H9 (cell line): ENCODE data around the gene KIAA1671. TPM values are rescaled to one million over a fixed set of nuclear protein-coding genes. Genes with fewer than 3 reads are reported as not detected.

Experiments
- DNase-seq: peaks from one replicate; pipeline ENCODE4 v3.0.0-alpha.2; 2017
- H2AFZ ChIP-seq: one replicate; pipeline ENCODE4 v1.6.1; 2013; ENCODE audit warnings: mild to moderate bottlenecking, low read length, control low read depth, moderate library complexity
- H2AK5ac ChIP-seq: 2 replicates; pipeline ENCODE4 v1.6.1; 2013; ENCODE audit warnings: low read length, control low read depth, mixed read lengths; ENCODE audit not compliant: insufficient read length
- H2BK120ac ChIP-seq: one replicate; pipeline ENCODE4 v1.6.1; 2013; ENCODE audit warnings: low read depth, mild to moderate bottlenecking, low read length, control low read depth, inconsistent platforms; ENCODE audit not compliant: poor library complexity, severe bottlenecking
- H2BK12ac ChIP-seq: 2 replicates; pipeline ENCODE4 v1.6.1; 2013; ENCODE audit warnings: low read length, control low read depth, mixed read lengths, low read depth; ENCODE audit not compliant: insufficient read length
- H2BK15ac ChIP-seq: 2 replicates; pipeline ENCODE4 v1.6.1; 2013; ENCODE audit warnings: low read depth, low read length, control low read depth
- H2BK20ac ChIP-seq: one replicate; pipeline ENCODE4 v1.6.1; 2013; ENCODE audit warnings: low read depth, mild to moderate bottlenecking, low read length, control low read depth, inconsistent platforms; ENCODE audit not compliant: poor library complexity, severe bottlenecking
- H2BK5ac ChIP-seq: 2 replicates; pipeline ENCODE4 v1.6.1; 2013; ENCODE audit warnings: low read length, control low read depth, mixed read lengths; ENCODE audit not compliant: insufficient read length
- H3K14ac ChIP-seq: 2 replicates; pipeline ENCODE4 v1.6.1; 2013; ENCODE audit warnings: low read length, control low read depth; ENCODE audit not compliant: insufficient read depth
- H3K18ac ChIP-seq: 2 replicates; pipeline ENCODE4 v1.6.1; 2013; ENCODE audit warnings: low read depth, mild to moderate bottlenecking, mixed read lengths, low read length, control low read depth; ENCODE audit not compliant: insufficient read length
- H3K23ac ChIP-seq: 2 replicates; pipeline ENCODE4 v1.6.1; 2013; ENCODE audit warnings: low read length, control low read depth, mixed read lengths, low read depth; ENCODE audit not compliant: insufficient read length
- H3K23me2 ChIP-seq: 2 replicates; pipeline ENCODE4 v1.6.1; 2013; ENCODE audit warnings: low read depth, mild to moderate bottlenecking, mixed read lengths, low read length, control low read depth; ENCODE audit not compliant: insufficient read length, poor library complexity, severe bottlenecking
- H3K27ac ChIP-seq: 2 replicates; pipeline ENCODE4 v1.5.1; 2013; ENCODE audit warnings: low read length, control low read depth, mixed read lengths, low read depth; ENCODE audit not compliant: insufficient read length
- H3K27me3 ChIP-seq: 2 replicates; pipeline ENCODE4 v1.6.1; 2013; ENCODE audit warnings: low read length, control low read depth, inconsistent platforms; ENCODE audit not compliant: insufficient read depth
- H3K4ac ChIP-seq: 2 replicates; pipeline ENCODE4 v1.6.1; 2013; ENCODE audit warnings: low read depth, mild to moderate bottlenecking, control low read depth, inconsistent platforms, low read length, moderate library complexity
- H3K4me1 ChIP-seq: 2 replicates; pipeline ENCODE4 v1.6.1; 2013; ENCODE audit warnings: low read length, control low read depth, inconsistent platforms; ENCODE audit not compliant: insufficient read depth
- H3K4me2 ChIP-seq: 2 replicates; pipeline ENCODE4 v1.6.1; 2013; ENCODE audit warnings: low read length, control low read depth, mixed read lengths; ENCODE audit not compliant: insufficient read length, insufficient read depth
- H3K56ac ChIP-seq: 2 replicates; pipeline ENCODE4 v1.6.1; 2013; ENCODE audit warnings: low read depth, mild to moderate bottlenecking, mixed read lengths, low read length, control low read depth; ENCODE audit not compliant: insufficient read length
- H3K79me1 ChIP-seq: 2 replicates; pipeline ENCODE4 v1.6.1; 2013; ENCODE audit warnings: low read depth, mild to moderate bottlenecking, moderate library complexity, low read length, control low read depth, inconsistent platforms; ENCODE audit not compliant: insufficient read depth, poor library complexity, severe bottlenecking
- H3K79me2 ChIP-seq: 2 replicates; pipeline ENCODE4 v1.6.1; 2013; ENCODE audit warnings: low read length, control low read depth, inconsistent platforms; ENCODE audit not compliant: insufficient read depth
- H3K9ac ChIP-seq: 2 replicates; pipeline ENCODE4 v1.6.1; 2013; ENCODE audit warnings: low read length, control low read depth, mixed read lengths; ENCODE audit not compliant: insufficient read length; ENCODE audit errors: extremely low read depth
- H3K9me3 ChIP-seq: one replicate; pipeline ENCODE4 v1.6.1; 2013; ENCODE audit warnings: low read depth, low read length, inconsistent platforms; ENCODE audit not compliant: control insufficient read depth
- H3T11ph ChIP-seq: one replicate; pipeline ENCODE4 v1.6.1; 2013; ENCODE audit warnings: mild to moderate bottlenecking, low read length, control low read depth, inconsistent platforms
- H4K20me1 ChIP-seq: one replicate; pipeline ENCODE4 v1.6.1; 2013; ENCODE audit not compliant: control insufficient read depth, insufficient read length, insufficient read depth
- H4K5ac ChIP-seq: 2 replicates; pipeline ENCODE4 v1.6.1; 2013; ENCODE audit warnings: low read depth, mild to moderate bottlenecking, mixed read lengths, low read length, control low read depth; ENCODE audit not compliant: insufficient read length
- H4K8ac ChIP-seq: replicated peaks from 2 replicates; pipeline ENCODE4 v1.6.1; 2013; ENCODE audit warnings: low read length, control low read depth, mixed read lengths, low read depth; ENCODE audit not compliant: insufficient read length
- H4K91ac ChIP-seq: 2 replicates; pipeline ENCODE4 v1.6.1; 2013; ENCODE audit warnings: low read depth, mild to moderate bottlenecking, moderate library complexity, mixed read lengths, low read length, control low read depth; ENCODE audit not compliant: insufficient read length
- H3K27ac Mint-ChIP-seq, 3 experiments: 2 replicates in 2 of 3; 3 replicates in 1 of 3; pipeline ENCODE4 v1.8.0; 2020 to 2021; ENCODE audit warnings: mixed read lengths in 3 of 3, mild to moderate bottlenecking in 1 of 3, moderate library complexity in 1 of 3
- H3K27me3 Mint-ChIP-seq: 2 replicates; pipeline ENCODE4 v1.8.0; 2021; ENCODE audit warnings: low read depth, mild to moderate bottlenecking, moderate library complexity, mixed read lengths
- H3K36me3 Mint-ChIP-seq, 3 experiments: 2 replicates in 2 of 3; 3 replicates in 1 of 3; pipeline ENCODE4 v1.8.0; 2020 to 2021; ENCODE audit warnings: low read depth in 3 of 3, mixed read lengths in 3 of 3; ENCODE audit not compliant: insufficient read depth in 1 of 3
- H3K4me1 Mint-ChIP-seq, 2 experiments: 2 replicates each; pipeline ENCODE4 v1.8.0; 2020; ENCODE audit warnings: mixed read lengths in 2 of 2
- H3K4me3 Mint-ChIP-seq, 2 experiments: 2 replicates in 1 of 2; 3 replicates in 1 of 2; pipeline ENCODE4 v1.8.0; 2020 to 2021; ENCODE audit warnings: mild to moderate bottlenecking in 2 of 2, mixed read lengths in 2 of 2, moderate library complexity in 1 of 2
- H3K9me3 Mint-ChIP-seq, 2 experiments: 2 replicates in 1 of 2; 3 replicates in 1 of 2; pipeline ENCODE4 v1.8.0; 2020; ENCODE audit warnings: mild to moderate bottlenecking in 2 of 2, mixed read lengths in 2 of 2, moderate library complexity in 1 of 2
- WGBS: extraction: QIAGEN DNeasy Blood & Tissue Kit; methylation state at CpG from one replicate; pipeline ENCODE4 v1.1.7; 2013; ENCODE audit warnings: missing lambda C conversion rate, low lambda C conversion rate, mixed read lengths; ENCODE audit not compliant: insufficient read length; ENCODE audit errors: extremely low coverage; 5-methylcytosine and 5-hydroxymethylcytosine counted together
- total RNA-seq: library from RNA; stranded (reverse); gene quantifications from 2 replicates; pipeline ENCODE4 v1.2.1, GENCODE V29; 2021
- TF ChIP-seq, protein P1 (sequence below): fragments of 200-600 bp; sonication (generic); conservative IDR thresholded peaks from 3 replicates; pipeline ENCODE4 v1.8.0; 2021; ENCODE audit warnings: antibody characterized with exemption, mild to moderate bottlenecking

The KIAA1671 gene
- total RNA-seq, 1 experiment from 2014 or later: 22.6 TPM

DNA sequence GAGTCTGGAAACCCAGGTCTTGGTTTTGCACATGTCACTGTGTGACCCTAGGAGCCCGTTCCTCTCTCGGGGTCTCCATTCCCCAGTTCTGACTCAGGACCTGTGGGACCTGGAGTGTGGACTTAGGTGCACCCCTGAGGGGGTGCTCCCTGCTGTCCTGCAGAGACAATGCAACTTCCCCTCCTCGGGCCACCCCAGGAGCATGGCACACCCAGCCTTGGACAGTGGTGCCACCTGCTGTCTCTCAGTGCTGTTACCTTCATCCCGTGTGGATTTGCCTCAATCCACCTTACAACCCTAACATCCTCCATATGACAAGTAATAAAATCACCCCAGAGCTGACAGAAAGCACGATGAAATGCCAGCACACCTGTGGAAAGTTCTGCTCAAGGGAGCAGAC lies 219.6 kb downstream of the KIAA1671 start:
- Mint-ChIP-seq H3K36me3 (peaks cover 0 to 5% (median 4%) of the 10 kb centered on the region in 3 experiments; a peak in 4 of 7 replicates), H3K4me1 (peaks cover 9% of the 10 kb centered on the region in 2 experiments), H3K27ac (0 out of 7 replicates have a peak overlapping the region, but pooled peaks of 1 of the 3 experiments have one; percentile 3), H3K4me3 (no peak overlapping the region), H3K27me3 (no peaks in the 10 kb centered on the region), H3K9me3 (no peaks in the 10 kb centered on the region)
- no peaks in the 10 kb centered on the region for H3K79me2 ChIP-seq
- H3K27ac ChIP-seq: no peak overlapping the region
- H2BK120ac ChIP-seq: no peak overlapping the region
- no peak overlapping the region for H3K56ac ChIP-seq
- no peak for DNase-seq
- H3K4ac ChIP-seq: no peak overlapping the region
- H4K91ac ChIP-seq: no peak overlapping the region
- no CpG with 5 or more reads among the region's 5 CpGs for WGBS
- no peak overlapping the region for H3K9ac ChIP-seq
- H4K20me1 ChIP-seq: no peaks in the 10 kb centered on the region
- H3K23ac ChIP-seq: no peak overlapping the region
- no peak overlapping the region for H3K18ac ChIP-seq
- no peaks in the 10 kb centered on the region for H3K23me2 ChIP-seq
- H4K5ac ChIP-seq: no peak overlapping the region
- H2AFZ ChIP-seq: no peak overlapping the region
- no peaks in the 10 kb centered on the region for H3K79me1 ChIP-seq
- no peak overlapping the region for H2BK15ac ChIP-seq
- H3K4me1 ChIP-seq: no peaks in the 10 kb centered on the region
- no peak overlapping the region for H2BK5ac ChIP-seq
- H4K8ac ChIP-seq: no peak overlapping the region
- H2AK5ac ChIP-seq: no peak overlapping the region
- no peak overlapping the region for H2BK20ac ChIP-seq
- H3K14ac ChIP-seq: no peak overlapping the region
- no peak overlapping the region for H3K4me2 ChIP-seq
- no peak overlapping the region for H2BK12ac ChIP-seq
- no peak overlapping the region for H3T11ph ChIP-seq
- H3K27me3 ChIP-seq: no peaks in the 10 kb centered on the region; the same call in 1 of the 2 replicates
- H3K9me3 ChIP-seq: no peaks in the 10 kb centered on the region
- TF ChIP-seq, protein P1, sequence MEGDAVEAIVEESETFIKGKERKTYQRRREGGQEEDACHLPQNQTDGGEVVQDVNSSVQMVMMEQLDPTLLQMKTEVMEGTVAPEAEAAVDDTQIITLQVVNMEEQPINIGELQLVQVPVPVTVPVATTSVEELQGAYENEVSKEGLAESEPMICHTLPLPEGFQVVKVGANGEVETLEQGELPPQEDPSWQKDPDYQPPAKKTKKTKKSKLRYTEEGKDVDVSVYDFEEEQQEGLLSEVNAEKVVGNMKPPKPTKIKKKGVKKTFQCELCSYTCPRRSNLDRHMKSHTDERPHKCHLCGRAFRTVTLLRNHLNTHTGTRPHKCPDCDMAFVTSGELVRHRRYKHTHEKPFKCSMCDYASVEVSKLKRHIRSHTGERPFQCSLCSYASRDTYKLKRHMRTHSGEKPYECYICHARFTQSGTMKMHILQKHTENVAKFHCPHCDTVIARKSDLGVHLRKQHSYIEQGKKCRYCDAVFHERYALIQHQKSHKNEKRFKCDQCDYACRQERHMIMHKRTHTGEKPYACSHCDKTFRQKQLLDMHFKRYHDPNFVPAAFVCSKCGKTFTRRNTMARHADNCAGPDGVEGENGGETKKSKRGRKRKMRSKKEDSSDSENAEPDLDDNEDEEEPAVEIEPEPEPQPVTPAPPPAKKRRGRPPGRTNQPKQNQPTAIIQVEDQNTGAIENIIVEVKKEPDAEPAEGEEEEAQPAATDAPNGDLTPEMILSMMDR: peak; percentile 56; the same call in 2 of the 3 replicates
